ENCODE results near the gene NUP107.

GRCh38 chr12:68647507-68647906 lies 39.3 kb upstream of the NUP107 start:
- no peak for TF ChIP-seq YY1 (IDR thresholded peaks at IDR 0.05; ENCODE audit: insufficient read depth, insufficient read length)
- TF ChIP-seq SUZ12 (IDR thresholded peaks at IDR 0.05; ENCODE audit: extremely low read depth, insufficient read depth, insufficient read length): no peak

Measured in NT2/D1 (cell line).